ENCODE results near the gene TRNT1.
A peak's percentile ranks its signal among the peaks of the same experiment; 100 is the strongest.

Gene TRNT1

GRCh38 chr3:3126477-3127431, at the start of gene TRNT1:
TRNT1 (plus strand) TSS chr3:3126940; CDS start chr3:3129041, 2,101 bp downstream.
- DNase-seq, result peak; percentile 95 to 96

- DNase-seq, result no peak
Observed at GRCh38 chr3:3080309-3080708, 46.4 kb upstream of the TRNT1 start.

GRCh38 chr3:3081381-3082233, 45.1 kb upstream of the TRNT1 start:
- DNase-seq, result no peak

GRCh38 chr3:3082234-3082924, 44.4 kb upstream of the TRNT1 start:
- DNase-seq, result no peak

- DNase-seq, result no peak
Observed at GRCh38 chr3:3084890-3085289, 41.9 kb upstream of the TRNT1 start.

- DNase-seq, result no peak
Observed at GRCh38 chr3:3085782-3086181, 41.0 kb upstream of the TRNT1 start.

- no peak for DNase-seq
Observed at GRCh38 chr3:3086239-3086638, 40.5 kb upstream of the TRNT1 start.

- no peak for DNase-seq
Observed at GRCh38 chr3:3087279-3087678, 39.5 kb upstream of the TRNT1 start.

- DNase-seq, result no peak
Observed at GRCh38 chr3:3087716-3088465, 38.8 kb upstream of the TRNT1 start.

- peak in 1 of 2 donors; percentile 5 for DNase-seq
Observed at GRCh38 chr3:3089017-3089416, 37.7 kb upstream of the TRNT1 start.

- no peak for DNase-seq
Observed at GRCh38 chr3:3097958-3098357, 28.8 kb upstream of the TRNT1 start.

- DNase-seq, result no peak
Observed at GRCh38 chr3:3101660-3102458, 24.9 kb upstream of the TRNT1 start.

- DNase-seq, result no peak
Observed at GRCh38 chr3:3102751-3103150, 24.0 kb upstream of the TRNT1 start.

GRCh38 chr3:3105246-3105645, 21.5 kb upstream of the TRNT1 start:
- no peak for DNase-seq

- DNase-seq, result no peak
Observed at GRCh38 chr3:3105815-3106214, 20.9 kb upstream of the TRNT1 start.

- DNase-seq, result no peak
Observed at GRCh38 chr3:3107181-3107580, 19.6 kb upstream of the TRNT1 start.

- DNase-seq, result no peak
Observed at GRCh38 chr3:3107858-3108257, 18.9 kb upstream of the TRNT1 start.

- DNase-seq, result peak in 1 of 2 donors; percentile 25
Observed at GRCh38 chr3:3109407-3110298, 17.1 kb upstream of the TRNT1 start.

GRCh38 chr3:3110299-3110630, 16.5 kb upstream of the TRNT1 start, which contains the start of gene IL5RA:
IL5RA (minus strand) TSS chr3:3110374; CDS start chr3:3104984, 5,390 bp downstream.
- DNase-seq, result peak; percentile 42 to 67

GRCh38 chr3:3110749-3111361, 15.9 kb upstream of the TRNT1 start:
- no peak for DNase-seq

Data from CD4-positive, alpha-beta T cell treated with Interleukin-1 beta for 1 hour (primary cell).